ENCODE results near the gene FAM13B.

GRCh38 chr5:137932800-137933199 lies 100.1 kb downstream of the FAM13B start:
- TF ChIP-seq CTCF (IDR thresholded peaks at IDR 0.05) = no peak
- TF ChIP-seq POLR2A (IDR thresholded peaks at IDR 0.05) = no peak
